H7 (cell line): ENCODE measurements around the gene CLDN18. TPM values are rescaled to one million over a fixed set of nuclear protein-coding genes. Genes with fewer than 3 reads are reported as not detected.

Experiments
- DNase-seq: peaks from one replicate; pipeline ENCODE4 v3.0.0; 2012
- H3K27me3 ChIP-seq: 2 replicates; pipeline ENCODE4 v1.6.0; 2011; ENCODE audit warnings: mild to moderate bottlenecking, low read length; ENCODE audit not compliant: control insufficient read depth, insufficient read depth
- H3K36me3 ChIP-seq: replicated peaks from 2 replicates; pipeline ENCODE4 v1.5.1; 2011; ENCODE audit warnings: low read length; ENCODE audit not compliant: control insufficient read depth, insufficient read depth
- H3K4me3 ChIP-seq: 2 replicates; pipeline ENCODE4 v1.5.1; 2011; ENCODE audit warnings: low read depth, mild to moderate bottlenecking, control low read depth, low read length, moderate library complexity; ENCODE audit not compliant: insufficient read depth
- total RNA-seq: library from RNA; depleted of rRNA; stranded (reverse); fragments of >200 nt; shearing (Covaris generic); gene quantifications from 2 replicates; pipeline ENCODE4 v1.2.3, GENCODE V29; 2014

The CLDN18 gene
- total RNA-seq, 1 experiment from 2014 or later, result 0.14 TPM

DNA sequence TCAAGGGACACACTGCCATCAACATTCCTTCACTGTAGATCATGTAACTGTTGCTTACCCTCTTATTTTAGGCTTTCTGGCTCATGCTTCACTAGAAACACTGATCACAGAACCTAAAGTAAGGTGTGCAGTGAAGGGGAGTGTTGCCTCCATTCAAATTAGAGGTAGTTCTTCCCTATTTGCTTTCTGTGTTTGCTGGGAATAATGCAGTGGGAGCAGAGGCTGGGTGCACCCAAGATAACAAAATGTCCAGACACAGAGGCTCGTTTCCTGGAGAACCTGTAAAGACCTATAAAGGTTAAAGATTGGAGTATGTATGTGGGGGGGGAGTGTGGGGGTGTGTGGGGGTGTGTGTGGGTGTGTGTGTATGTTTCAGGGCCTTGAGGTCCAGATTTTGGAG lies 2.1 kb upstream of the CLDN18 start:
- no peaks in the 10 kb centered on the region for H3K27me3 ChIP-seq
- no peak overlapping the region for H3K4me3 ChIP-seq
- no peaks in the 10 kb centered on the region for H3K36me3 ChIP-seq
- DNase-seq, result no peak

DNA sequence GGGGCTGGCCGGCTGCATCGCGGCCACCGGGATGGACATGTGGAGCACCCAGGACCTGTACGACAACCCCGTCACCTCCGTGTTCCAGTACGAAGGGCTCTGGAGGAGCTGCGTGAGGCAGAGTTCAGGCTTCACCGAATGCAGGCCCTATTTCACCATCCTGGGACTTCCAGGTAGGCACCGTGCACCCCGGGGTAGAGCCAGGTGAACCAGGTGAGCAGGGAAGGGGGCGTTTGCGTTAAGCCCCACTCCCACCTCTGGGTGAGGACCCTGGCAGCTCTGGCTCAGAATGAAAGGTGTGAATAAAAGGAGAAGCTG lies 267 bp downstream of the CLDN18 start:
- Histone ChIP-seq H3K36me3 (no peaks in the 10 kb centered on the region), H3K4me3 (no peak overlapping the region), H3K27me3 (no peaks in the 10 kb centered on the region)
- no peak for DNase-seq

DNA sequence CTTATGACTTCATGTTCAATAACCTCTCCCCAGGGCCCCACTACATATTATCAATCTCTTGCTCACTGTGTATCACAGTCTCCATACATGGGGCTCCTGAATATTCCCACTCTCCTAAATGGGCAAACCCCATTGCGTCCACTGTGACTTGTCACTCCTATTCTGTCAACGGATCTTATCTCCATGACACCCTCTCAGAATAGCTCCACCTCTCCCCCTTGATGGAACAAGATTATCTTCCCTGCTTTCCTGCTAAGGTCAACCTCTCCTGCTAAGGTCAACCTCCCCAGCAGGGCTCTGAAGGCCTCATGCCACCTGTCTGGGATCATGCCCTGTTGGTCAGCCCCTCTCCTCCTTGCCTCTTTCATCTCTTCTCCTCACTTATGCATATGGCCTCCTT lies 1.8 kb downstream of the CLDN18 start:
- no peaks in the 10 kb centered on the region for H3K36me3 ChIP-seq
- H3K27me3 ChIP-seq, result no peaks in the 10 kb centered on the region
- no peak for DNase-seq
- no peak overlapping the region for H3K4me3 ChIP-seq

DNA sequence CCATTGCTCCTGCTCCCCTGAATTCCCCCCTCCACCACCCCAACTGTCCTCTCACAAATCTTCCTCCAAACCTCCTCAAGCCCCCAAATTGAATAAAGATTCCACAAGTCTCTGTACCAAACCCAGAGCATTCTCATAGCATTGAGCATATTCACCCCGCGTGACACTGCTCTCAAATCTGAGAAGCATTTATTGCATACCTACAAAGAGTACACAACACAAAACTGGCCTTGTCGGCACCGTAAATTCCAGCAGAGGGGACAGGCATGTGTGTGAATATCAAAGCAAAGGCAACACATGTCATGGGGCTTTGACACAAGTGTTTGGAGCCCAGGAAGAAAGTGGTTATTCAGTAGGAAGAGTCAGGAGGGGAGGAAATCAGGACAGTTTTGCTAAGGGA lies 2.6 kb downstream of the CLDN18 start:
- Histone ChIP-seq H3K4me3 (no peak overlapping the region), H3K36me3 (no peaks in the 10 kb centered on the region), H3K27me3 (no peaks in the 10 kb centered on the region)
- no peak for DNase-seq

DNA sequence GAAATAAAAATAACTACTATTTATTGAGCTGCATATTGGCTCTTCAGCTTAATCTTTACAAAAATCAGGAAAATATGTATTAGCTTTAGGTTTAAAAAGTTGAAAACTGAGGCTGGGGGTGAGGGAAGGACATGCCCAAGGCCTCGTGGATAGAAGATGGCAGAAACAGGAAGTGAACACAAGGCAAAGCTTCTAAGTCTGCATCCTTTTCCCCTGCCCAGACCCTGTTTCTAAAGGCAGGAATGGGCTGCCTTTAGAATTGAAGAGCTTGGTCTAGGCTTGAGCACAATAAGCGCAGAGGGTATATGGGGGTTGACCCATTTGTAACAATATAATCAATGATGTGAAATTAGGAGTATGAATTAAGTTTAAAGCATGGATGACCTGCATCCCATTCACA lies 6.1 kb downstream of the CLDN18 start:
- no peaks in the 10 kb centered on the region for H3K27me3 ChIP-seq
- H3K36me3 ChIP-seq, result no peaks in the 10 kb centered on the region
- no peak overlapping the region for H3K4me3 ChIP-seq
- DNase-seq, result no peak

- no peaks in the 10 kb centered on the region for H3K27me3 ChIP-seq
- H3K36me3 ChIP-seq, result no peaks in the 10 kb centered on the region
- no peak overlapping the region for H3K4me3 ChIP-seq
- no peak for DNase-seq
These were observed 9.5 kb downstream of the CLDN18 start for GRCh38 chr3:138019281-138020069.

DNA sequence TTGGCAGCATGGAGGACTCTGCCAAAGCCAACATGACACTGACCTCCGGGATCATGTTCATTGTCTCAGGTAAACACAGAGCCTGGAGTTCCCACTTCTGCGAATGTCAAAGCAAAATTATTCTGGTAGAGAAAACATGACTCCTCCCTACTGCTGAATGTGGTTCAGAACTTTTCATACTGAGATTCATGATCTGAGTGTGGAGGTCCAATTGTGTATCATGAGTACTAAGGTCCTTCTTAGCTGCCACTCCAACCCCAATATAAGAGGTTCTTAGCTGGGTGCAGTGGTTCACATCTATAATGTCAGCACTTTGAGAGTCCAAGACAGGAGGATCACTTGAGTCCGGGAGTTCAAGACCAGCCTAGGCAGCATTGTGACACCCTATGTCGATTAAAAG lies 13.8 kb downstream of the CLDN18 start:
- no peak for DNase-seq
- no peak overlapping the region for H3K4me3 ChIP-seq
- no peaks in the 10 kb centered on the region for H3K36me3 ChIP-seq
- no peaks in the 10 kb centered on the region for H3K27me3 ChIP-seq

DNA sequence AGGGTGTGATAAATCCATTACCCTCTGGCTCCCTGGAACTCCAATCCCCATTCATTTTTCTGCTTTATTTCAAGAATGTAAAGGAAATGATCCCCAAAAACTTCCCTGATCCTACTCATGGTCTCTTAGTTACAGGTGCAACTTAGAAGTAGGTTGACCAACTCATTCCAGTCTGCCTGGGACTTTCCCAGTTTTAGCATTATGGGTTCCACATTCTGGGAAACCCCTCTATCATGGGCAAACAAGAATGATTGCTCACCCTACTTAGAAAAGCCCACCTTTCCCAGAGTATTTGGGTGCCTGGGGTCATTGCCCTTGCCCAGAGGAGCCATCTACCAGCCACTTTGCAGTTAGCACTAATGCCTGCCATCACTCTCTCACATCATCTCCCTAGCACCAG lies 15.6 kb downstream of the CLDN18 start:
- no peaks in the 10 kb centered on the region for H3K27me3 ChIP-seq
- DNase-seq, result no peak
- H3K36me3 ChIP-seq, result no peaks in the 10 kb centered on the region
- H3K4me3 ChIP-seq, result no peak overlapping the region

- DNase-seq, result no peak
- Histone ChIP-seq H3K36me3 (no peaks in the 10 kb centered on the region), H3K27me3 (no peaks in the 10 kb centered on the region), H3K4me3 (no peak overlapping the region)
These were observed 17.9 kb downstream of the CLDN18 start for GRCh38 chr3:138027821-138028220.

- no peak for DNase-seq
- H3K27me3 ChIP-seq, result no peaks in the 10 kb centered on the region
- no peak overlapping the region for H3K4me3 ChIP-seq
- H3K36me3 ChIP-seq, result no peaks in the 10 kb centered on the region
These were observed 20.8 kb downstream of the CLDN18 start for GRCh38 chr3:138030734-138031280.

DNA sequence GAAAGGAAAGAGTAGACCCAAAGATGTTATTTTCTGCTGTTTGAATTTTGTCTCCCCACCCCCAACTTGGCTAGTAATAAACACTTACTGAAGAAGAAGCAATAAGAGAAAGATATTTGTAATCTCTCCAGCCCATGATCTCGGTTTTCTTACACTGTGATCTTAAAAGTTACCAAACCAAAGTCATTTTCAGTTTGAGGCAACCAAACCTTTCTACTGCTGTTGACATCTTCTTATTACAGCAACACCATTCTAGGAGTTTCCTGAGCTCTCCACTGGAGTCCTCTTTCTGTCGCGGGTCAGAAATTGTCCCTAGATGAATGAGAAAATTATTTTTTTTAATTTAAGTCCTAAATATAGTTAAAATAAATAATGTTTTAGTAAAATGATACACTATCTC lies 21.6 kb downstream of the CLDN18 start:
- Histone ChIP-seq H3K27me3 (no peaks in the 10 kb centered on the region), H3K4me3 (no peak overlapping the region), H3K36me3 (no peaks in the 10 kb centered on the region)
- no peak for DNase-seq

GRCh38 chr3:138032567-138032966 lies 22.6 kb downstream of the CLDN18 start:
- H3K27me3 ChIP-seq, result no peaks in the 10 kb centered on the region
- DNase-seq, result no peak
- H3K4me3 ChIP-seq, result no peak overlapping the region
- H3K36me3 ChIP-seq, result no peaks in the 10 kb centered on the region

- no peak overlapping the region for H3K4me3 ChIP-seq
- no peaks in the 10 kb centered on the region for H3K36me3 ChIP-seq
- H3K27me3 ChIP-seq, result no peaks in the 10 kb centered on the region
- DNase-seq, result no peak
These were observed 23.3 kb downstream of the CLDN18 start for GRCh38 chr3:138033202-138033691.

GRCh38 chr3:138034918-138035317 lies 25.0 kb downstream of the CLDN18 start:
- no peak overlapping the region for H3K4me3 ChIP-seq
- H3K36me3 ChIP-seq, result no peaks in the 10 kb centered on the region
- DNase-seq, result no peak
- no peaks in the 10 kb centered on the region for H3K27me3 ChIP-seq

DNA sequence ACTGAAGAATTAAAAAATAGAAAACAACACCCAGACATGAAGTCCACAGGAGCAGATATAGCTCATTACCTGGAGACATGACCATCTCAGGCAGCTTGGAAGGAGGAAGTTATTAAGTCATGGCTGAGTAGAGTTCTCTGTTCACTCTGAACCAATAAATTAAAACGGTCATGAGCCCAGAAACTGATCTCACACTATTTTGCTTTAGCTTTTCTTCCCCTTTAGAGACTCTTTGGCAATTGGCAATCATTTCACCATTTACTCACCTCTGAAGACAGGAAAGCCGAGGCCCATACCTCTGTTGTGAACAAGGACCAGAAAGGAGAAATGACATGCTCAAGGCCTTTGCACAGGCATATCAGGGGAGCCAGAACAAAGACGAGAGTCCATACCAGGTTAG lies 26.6 kb downstream of the CLDN18 start:
- no peaks in the 10 kb centered on the region for H3K36me3 ChIP-seq
- H3K27me3 ChIP-seq, result no peaks in the 10 kb centered on the region
- H3K4me3 ChIP-seq, result no peak overlapping the region
- no peak for DNase-seq
